ENCODE results near the gene HDGFL1. TPM values are rescaled to one million over a fixed set of nuclear protein-coding genes. Genes with fewer than 3 reads are reported as not detected.

The HDGFL1 gene
- total and polyA plus RNA-seq, 2 experiments from 2014 or later = not detected

GRCh38 chr6:22601984-22602383 is 32.6 kb downstream of the HDGFL1 start:
- 36 to 38% methylated on average over 5 of the region's 5 CpGs for WGBS, 2 experiments (ENCODE audit: low coverage in 1 of 2, low lambda C conversion rate in 2 of 2, missing lambda C conversion rate in 2 of 2)
- Histone ChIP-seq H3K4me1 (ENCODE audit: insufficient read depth) (no peaks in the 10 kb centered on the region), H3K9ac (no peak overlapping the region), H2AFZ (no peak overlapping the region), H3K9me3 (ENCODE audit: low read depth) (no peaks in the 10 kb centered on the region), H3K27me3 (replicated peaks; ENCODE audit: insufficient read depth) (no peaks in the 10 kb centered on the region), H3K79me2 (ENCODE audit: insufficient read depth) (no peaks in the 10 kb centered on the region), H4K20me1 (ENCODE audit: insufficient read depth) (no peaks in the 10 kb centered on the region), H3K36me3 (ENCODE audit: low read depth) (no peaks in the 10 kb centered on the region), H3K9me2 (ENCODE audit: insufficient read depth) (no peaks in the 10 kb centered on the region), H3K4me2 (ENCODE audit: unreplicated experiment) (no peak overlapping the region), H3K27ac (no peak overlapping the region), H3F3A (ENCODE audit: insufficient read depth) (no peaks in the 10 kb centered on the region), H3K4me3 (no peak overlapping the region)
- DNase-seq = no peak
- TF ChIP-seq EZH2phosphoT487 (IDR thresholded peaks at IDR 0.05; ENCODE audit: insufficient read depth, low read depth) (no peak), EZH2 (IDR thresholded peaks at IDR 0.05; ENCODE audit: insufficient read depth, poor library complexity, severe bottlenecking) (no peak)
- in situ Hi-C loops (cut with MboI) = no loop called here

- no peak for DNase-seq
- no peaks in the 10 kb centered on the region for H3F3A ChIP-seq (ENCODE audit: insufficient read depth)
- H3K27ac ChIP-seq = no peak overlapping the region
- no peak for TF ChIP-seq EZH2phosphoT487 (IDR thresholded peaks at IDR 0.05; ENCODE audit: insufficient read depth, low read depth)
- no peak for TF ChIP-seq EZH2 (IDR thresholded peaks at IDR 0.05; ENCODE audit: insufficient read depth, poor library complexity, severe bottlenecking)
- H3K79me2 ChIP-seq (ENCODE audit: insufficient read depth) = no peaks in the 10 kb centered on the region
- in situ Hi-C loops (cut with MboI) = no loop called here
- 63 to 66% methylated on average over 2 of the region's 2 CpGs for WGBS, 2 experiments (ENCODE audit: low coverage in 1 of 2, low lambda C conversion rate in 2 of 2, missing lambda C conversion rate in 2 of 2)
- no peaks in the 10 kb centered on the region for H3K9me3 ChIP-seq (ENCODE audit: low read depth)
- no peaks in the 10 kb centered on the region for H3K9me2 ChIP-seq (ENCODE audit: insufficient read depth)
- no peak overlapping the region for H3K4me3 ChIP-seq
- H3K4me2 ChIP-seq (ENCODE audit: unreplicated experiment) = no peak overlapping the region
- no peak overlapping the region for H2AFZ ChIP-seq
- H3K9ac ChIP-seq = no peak overlapping the region
- no peaks in the 10 kb centered on the region for H4K20me1 ChIP-seq (ENCODE audit: insufficient read depth)
- H3K4me1 ChIP-seq (ENCODE audit: insufficient read depth) = no peaks in the 10 kb centered on the region
- H3K36me3 ChIP-seq (ENCODE audit: low read depth) = no peaks in the 10 kb centered on the region
- no peaks in the 10 kb centered on the region for H3K27me3 ChIP-seq (replicated peaks; ENCODE audit: insufficient read depth)
Measured at GRCh38 chr6:22605736-22606135, 36.4 kb downstream of the HDGFL1 start.

- Histone ChIP-seq H3K9me2 (ENCODE audit: insufficient read depth) (no peaks in the 10 kb centered on the region), H3K27me3 (replicated peaks; ENCODE audit: insufficient read depth) (no peaks in the 10 kb centered on the region), H2AFZ (no peak overlapping the region), H3K27ac (no peak overlapping the region), H3F3A (ENCODE audit: insufficient read depth) (no peaks in the 10 kb centered on the region), H3K9ac (no peak overlapping the region), H3K9me3 (ENCODE audit: low read depth) (no peaks in the 10 kb centered on the region), H3K4me3 (no peak overlapping the region), H3K36me3 (ENCODE audit: low read depth) (no peaks in the 10 kb centered on the region), H3K79me2 (ENCODE audit: insufficient read depth) (no peaks in the 10 kb centered on the region), H3K4me1 (ENCODE audit: insufficient read depth) (no peaks in the 10 kb centered on the region), H3K4me2 (ENCODE audit: unreplicated experiment) (no peak overlapping the region), H4K20me1 (ENCODE audit: insufficient read depth) (no peaks in the 10 kb centered on the region)
- DNase-seq = no peak
- in situ Hi-C loops (cut with MboI) = no loop called here
- WGBS, 2 experiments (ENCODE audit: low coverage in 1 of 2, low lambda C conversion rate in 2 of 2, missing lambda C conversion rate in 2 of 2) = 75 to 83% methylated on average over 4 of the region's 4 CpGs
- TF ChIP-seq EZH2 (IDR thresholded peaks at IDR 0.05; ENCODE audit: insufficient read depth, poor library complexity, severe bottlenecking) (no peak), EZH2phosphoT487 (IDR thresholded peaks at IDR 0.05; ENCODE audit: insufficient read depth, low read depth) (no peak)
Measured at GRCh38 chr6:22610127-22610526, 40.8 kb downstream of the HDGFL1 start.

GRCh38 chr6:22612236-22612635 is 42.9 kb downstream of the HDGFL1 start:
- no peaks in the 10 kb centered on the region for H3K9me2 ChIP-seq (ENCODE audit: insufficient read depth)
- no peak overlapping the region for H3K4me2 ChIP-seq (ENCODE audit: unreplicated experiment)
- DNase-seq = no peak
- no peaks in the 10 kb centered on the region for H3K9me3 ChIP-seq (ENCODE audit: low read depth)
- no peaks in the 10 kb centered on the region for H3K36me3 ChIP-seq (ENCODE audit: low read depth)
- no peaks in the 10 kb centered on the region for H4K20me1 ChIP-seq (ENCODE audit: insufficient read depth)
- H3K79me2 ChIP-seq (ENCODE audit: insufficient read depth) = no peaks in the 10 kb centered on the region
- no peaks in the 10 kb centered on the region for H3K4me1 ChIP-seq (ENCODE audit: insufficient read depth)
- H2AFZ ChIP-seq = no peak overlapping the region
- H3F3A ChIP-seq (ENCODE audit: insufficient read depth) = no peaks in the 10 kb centered on the region
- H3K9ac ChIP-seq = no peak overlapping the region
- TF ChIP-seq EZH2 (IDR thresholded peaks at IDR 0.05; ENCODE audit: insufficient read depth, poor library complexity, severe bottlenecking) = no peak
- no peak for TF ChIP-seq EZH2phosphoT487 (IDR thresholded peaks at IDR 0.05; ENCODE audit: insufficient read depth, low read depth)
- no peaks in the 10 kb centered on the region for H3K27me3 ChIP-seq (replicated peaks; ENCODE audit: insufficient read depth)
- in situ Hi-C loops (cut with MboI) = no loop called here
- no peak overlapping the region for H3K27ac ChIP-seq
- H3K4me3 ChIP-seq = no peak overlapping the region
- 25 to 33% methylated on average over 3 of the region's 3 CpGs for WGBS, 2 experiments (ENCODE audit: low coverage in 1 of 2, low lambda C conversion rate in 2 of 2, missing lambda C conversion rate in 2 of 2)

- Histone ChIP-seq H3F3A (ENCODE audit: insufficient read depth) (no peaks in the 10 kb centered on the region), H2AFZ (no peak overlapping the region), H3K79me2 (ENCODE audit: insufficient read depth) (no peaks in the 10 kb centered on the region), H3K4me3 (no peak overlapping the region), H3K36me3 (ENCODE audit: low read depth) (no peaks in the 10 kb centered on the region), H3K27ac (no peak overlapping the region), H3K4me2 (ENCODE audit: unreplicated experiment) (no peak overlapping the region), H4K20me1 (ENCODE audit: insufficient read depth) (no peaks in the 10 kb centered on the region), H3K27me3 (replicated peaks; ENCODE audit: insufficient read depth) (no peaks in the 10 kb centered on the region), H3K9me2 (ENCODE audit: insufficient read depth) (no peaks in the 10 kb centered on the region), H3K4me1 (ENCODE audit: insufficient read depth) (no peaks in the 10 kb centered on the region), H3K9ac (no peak overlapping the region), H3K9me3 (ENCODE audit: low read depth) (no peaks in the 10 kb centered on the region)
- in situ Hi-C loops (cut with MboI) = no loop called here
- TF ChIP-seq EZH2 (IDR thresholded peaks at IDR 0.05; ENCODE audit: insufficient read depth, poor library complexity, severe bottlenecking) = no peak
- no peak for TF ChIP-seq EZH2phosphoT487 (IDR thresholded peaks at IDR 0.05; ENCODE audit: insufficient read depth, low read depth)
- no peak for DNase-seq
- WGBS, 2 experiments (ENCODE audit: low coverage in 1 of 2, low lambda C conversion rate in 2 of 2, missing lambda C conversion rate in 2 of 2) = 54 to 67% methylated on average over 1 of the region's 1 CpG
Measured at GRCh38 chr6:22613051-22613450, 43.7 kb downstream of the HDGFL1 start.
